Measurements from ENCODE around the gene TBC1D19. TPM values are rescaled to one million over a fixed set of nuclear protein-coding genes. Genes with fewer than 3 reads are reported as not detected.

Gene TBC1D19
- total and polyA plus RNA-seq, 2 of the 4 experiments (the other 2 are of a cell fraction), result 9.9 to 17.6 TPM

DNA sequence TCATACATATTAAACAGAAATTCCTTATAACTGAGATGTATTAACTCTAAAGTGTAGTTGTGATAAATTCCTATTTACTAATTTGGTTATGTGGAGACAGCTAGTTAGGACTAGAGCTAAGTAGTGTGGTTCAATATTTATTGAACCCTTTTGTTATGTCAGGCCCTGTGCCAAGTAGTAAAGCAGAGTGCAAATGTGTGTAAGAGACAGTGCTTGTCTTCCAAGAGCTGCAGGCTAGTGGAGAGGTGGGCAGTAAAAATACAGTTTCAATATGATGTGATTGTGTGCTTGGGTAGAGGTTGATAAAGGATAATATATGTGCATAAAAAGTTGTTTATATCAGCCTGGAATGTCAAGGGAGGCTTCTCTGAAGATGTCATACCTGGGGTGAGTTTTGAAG lies 80.0 kb downstream of the TBC1D19 start:
- Histone ChIP-seq H3K14ac (replicated peaks; ENCODE audit: low read depth, low read length) (no peak overlapping the region), H2BK15ac (ENCODE audit: low read depth, low read length) (no peak overlapping the region), H3K9me1 (ENCODE audit: insufficient read depth, low read length) (no peaks in the 10 kb centered on the region), H3K27ac (ENCODE audit: insufficient read depth, low read length) (no peak overlapping the region), H2AK9ac (replicated peaks; ENCODE audit: low read depth, low read length, poor library complexity) (no peak overlapping the region), H3K9me3 (ENCODE audit: control insufficient read depth, insufficient read depth, low read length) (no peaks in the 10 kb centered on the region), H4K91ac (ENCODE audit: insufficient read depth, low read depth, low read length) (no peak overlapping the region), H2BK20ac (ENCODE audit: low read depth, low read length) (no peak overlapping the region), H3K27me3 (ENCODE audit: control insufficient read depth, insufficient read depth, low read length) (no peaks in the 10 kb centered on the region), H2BK5ac (ENCODE audit: low read depth, low read length, poor library complexity, severe bottlenecking) (no peak overlapping the region), H3K36me3 (ENCODE audit: control insufficient read depth, insufficient read depth, low read length) (no peaks in the 10 kb centered on the region; the same call in 1 of the 2 replicates), H3K4me2 (ENCODE audit: low read depth, low read length) (no peak overlapping the region), H4K20me1 (ENCODE audit: insufficient read depth, low read length) (no peaks in the 10 kb centered on the region), H3K23ac (ENCODE audit: low read depth, low read length) (no peak overlapping the region), H4K5ac (ENCODE audit: low read depth, low read length) (no peak overlapping the region), H2BK120ac (ENCODE audit: low read depth, low read length) (no peak overlapping the region), H3K9ac (ENCODE audit: low read depth, low read length) (no peak overlapping the region), H3K4me3 (ENCODE audit: insufficient read depth, low read depth, low read length) (no peak overlapping the region), H3K18ac (ENCODE audit: low read depth, low read length) (no peak overlapping the region), H4K8ac (ENCODE audit: low read depth in 2 of 2, low read length in 2 of 2) (no peak overlapping the region), H3K79me1 (ENCODE audit: low read depth in 1 of 2, low read length in 2 of 2) (no peaks in the 10 kb centered on the region), H2AFZ (replicated peaks; ENCODE audit: low read length, poor library complexity) (no peak overlapping the region), H3K4ac (ENCODE audit: low read depth, low read length) (no peak overlapping the region), H3K56ac (ENCODE audit: extremely low read depth, insufficient read depth, low read length) (no peak overlapping the region), H3K4me1 (ENCODE audit: control insufficient read depth, insufficient read depth, low read length) (no peaks in the 10 kb centered on the region), H2AK5ac (ENCODE audit: low read depth, low read length) (no peak overlapping the region)
- in situ Hi-C loops (cut with MboI; ENCODE audit: low sequenced_read_pairs), result no loop called here
- intact Hi-C loops (cut with micrococcal nuclease), result no loop called here
- ATAC-seq (ENCODE audit: low read depth) (no peak), DNase-seq (no peak)
- CTCF ChIA-PET, result interaction anchor here (0.8 kb wide), 1 partner anchor 8 kb away, joined by 3 read pairs; no protein-coding TSS in a partner anchor
- dilution Hi-C loops (cut with HindIII; ENCODE audit: low sequenced_read_pairs, unreplicated experiment), result no loop called here
- BruUV-seq (replicated peaks), result no TSS peak
- TF ChIP-seq RFX5 (IDR thresholded peaks at IDR 0.05; ENCODE audit: low read depth, low read length) (no peak), RAD21 (IDR thresholded peaks at IDR 0.05; ENCODE audit: low read length) (no peak), SMC3 (IDR thresholded peaks at IDR 0.05; ENCODE audit: low read depth, low read length) (no peak), POLR2A (IDR thresholded peaks at IDR 0.05; ENCODE audit: low read depth, low read length) (no peak), CHD1 (IDR thresholded peaks at IDR 0.05; ENCODE audit: low read depth, low read length) (no peak), BHLHE40 (IDR thresholded peaks at IDR 0.05; ENCODE audit: low read depth, low read length) (no peak), MXI1 (IDR thresholded peaks at IDR 0.05; ENCODE audit: borderline replicate concordance, low read depth, low read length) (no peak)
- TF ChIP-seq, protein P1, sequence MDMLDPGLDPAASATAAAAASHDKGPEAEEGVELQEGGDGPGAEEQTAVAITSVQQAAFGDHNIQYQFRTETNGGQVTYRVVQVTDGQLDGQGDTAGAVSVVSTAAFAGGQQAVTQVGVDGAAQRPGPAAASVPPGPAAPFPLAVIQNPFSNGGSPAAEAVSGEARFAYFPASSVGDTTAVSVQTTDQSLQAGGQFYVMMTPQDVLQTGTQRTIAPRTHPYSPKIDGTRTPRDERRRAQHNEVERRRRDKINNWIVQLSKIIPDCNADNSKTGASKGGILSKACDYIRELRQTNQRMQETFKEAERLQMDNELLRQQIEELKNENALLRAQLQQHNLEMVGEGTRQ (IDR thresholded peaks at IDR 0.05; ENCODE audit: low read depth, low read length), result no peak
- TF ChIP-seq, protein P2, sequence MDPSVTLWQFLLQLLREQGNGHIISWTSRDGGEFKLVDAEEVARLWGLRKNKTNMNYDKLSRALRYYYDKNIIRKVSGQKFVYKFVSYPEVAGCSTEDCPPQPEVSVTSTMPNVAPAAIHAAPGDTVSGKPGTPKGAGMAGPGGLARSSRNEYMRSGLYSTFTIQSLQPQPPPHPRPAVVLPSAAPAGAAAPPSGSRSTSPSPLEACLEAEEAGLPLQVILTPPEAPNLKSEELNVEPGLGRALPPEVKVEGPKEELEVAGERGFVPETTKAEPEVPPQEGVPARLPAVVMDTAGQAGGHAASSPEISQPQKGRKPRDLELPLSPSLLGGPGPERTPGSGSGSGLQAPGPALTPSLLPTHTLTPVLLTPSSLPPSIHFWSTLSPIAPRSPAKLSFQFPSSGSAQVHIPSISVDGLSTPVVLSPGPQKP (IDR thresholded peaks at IDR 0.05; ENCODE audit: borderline replicate concordance, low read depth, low read length), result no peak
- POLR2A ChIA-PET (ENCODE audit: unreplicated experiment), result no interaction called here

Data from IMR-90 (cell line).